Measurements from ENCODE around the gene UST. TPM values are rescaled to one million over a fixed set of nuclear protein-coding genes. Genes with fewer than 3 reads are reported as not detected.

Gene UST
- total RNA-seq, 1 experiment from 2014 or later, result 32.1 TPM

- ChIA-PET CTCF (no interaction called here), POLR2A (no interaction called here)
- ATAC-seq (no peak), DNase-seq (ENCODE audit: low spot score) (no peak)
- Mint-ChIP-seq H3K4me3 (no peak overlapping the region), H3K27ac (no peak overlapping the region), H3K36me3 (peaks cover 10% of the 10 kb centered on the region; the same call in 1 of the 2 replicates), H3K4me1 (no peaks in the 10 kb centered on the region), H3K27me3 (ENCODE audit: low read depth) (no peaks in the 10 kb centered on the region; the same call in 1 of the 2 replicates), H3K9me3 (peaks cover 19% of the 10 kb centered on the region)
- TF ChIP-seq ZNF532 (CRISPR knock-in tag; IDR thresholded peaks at IDR 0.05; ENCODE audit: borderline replicate concordance) (no peak), ZNF416 (CRISPR knock-in tag; IDR thresholded peaks at IDR 0.05) (no peak), RELA (CRISPR knock-in tag; IDR thresholded peaks at IDR 0.05; ENCODE audit: borderline replicate concordance) (no peak), FOXJ3 (CRISPR knock-in tag; IDR thresholded peaks at IDR 0.05; ENCODE audit: borderline replicate concordance) (no peak), ETV6 (CRISPR knock-in tag; IDR thresholded peaks at IDR 0.05) (no peak), NR2C2 (CRISPR knock-in tag; IDR thresholded peaks at IDR 0.05) (no peak), USF2 (CRISPR knock-in tag; IDR thresholded peaks at IDR 0.05) (no peak), SMAD3 (CRISPR knock-in tag; IDR thresholded peaks at IDR 0.05; ENCODE audit: borderline replicate concordance) (no peak), RORB (CRISPR knock-in tag; IDR thresholded peaks at IDR 0.05) (no peak), SMAD4 (CRISPR knock-in tag; IDR thresholded peaks at IDR 0.05) (no peak), ZNF219 (CRISPR knock-in tag; IDR thresholded peaks at IDR 0.05; ENCODE audit: borderline replicate concordance) (no peak)
- TF ChIP-seq, protein P1, sequence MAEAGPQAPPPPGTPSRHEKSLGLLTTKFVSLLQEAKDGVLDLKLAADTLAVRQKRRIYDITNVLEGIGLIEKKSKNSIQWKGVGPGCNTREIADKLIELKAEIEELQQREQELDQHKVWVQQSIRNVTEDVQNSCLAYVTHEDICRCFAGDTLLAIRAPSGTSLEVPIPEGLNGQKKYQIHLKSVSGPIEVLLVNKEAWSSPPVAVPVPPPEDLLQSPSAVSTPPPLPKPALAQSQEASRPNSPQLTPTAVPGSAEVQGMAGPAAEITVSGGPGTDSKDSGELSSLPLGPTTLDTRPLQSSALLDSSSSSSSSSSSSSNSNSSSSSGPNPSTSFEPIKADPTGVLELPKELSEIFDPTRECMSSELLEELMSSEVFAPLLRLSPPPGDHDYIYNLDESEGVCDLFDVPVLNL (CRISPR knock-in tag; IDR thresholded peaks at IDR 0.05; ENCODE audit: borderline replicate concordance, low read depth), result no peak
- TF ChIP-seq, protein P2, sequence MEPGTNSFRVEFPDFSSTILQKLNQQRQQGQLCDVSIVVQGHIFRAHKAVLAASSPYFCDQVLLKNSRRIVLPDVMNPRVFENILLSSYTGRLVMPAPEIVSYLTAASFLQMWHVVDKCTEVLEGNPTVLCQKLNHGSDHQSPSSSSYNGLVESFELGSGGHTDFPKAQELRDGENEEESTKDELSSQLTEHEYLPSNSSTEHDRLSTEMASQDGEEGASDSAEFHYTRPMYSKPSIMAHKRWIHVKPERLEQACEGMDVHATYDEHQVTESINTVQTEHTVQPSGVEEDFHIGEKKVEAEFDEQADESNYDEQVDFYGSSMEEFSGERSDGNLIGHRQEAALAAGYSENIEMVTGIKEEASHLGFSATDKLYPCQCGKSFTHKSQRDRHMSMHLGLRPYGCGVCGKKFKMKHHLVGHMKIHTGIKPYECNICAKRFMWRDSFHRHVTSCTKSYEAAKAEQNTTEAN (CRISPR knock-in tag; IDR thresholded peaks at IDR 0.05), result no peak
- TF ChIP-seq, protein P3, sequence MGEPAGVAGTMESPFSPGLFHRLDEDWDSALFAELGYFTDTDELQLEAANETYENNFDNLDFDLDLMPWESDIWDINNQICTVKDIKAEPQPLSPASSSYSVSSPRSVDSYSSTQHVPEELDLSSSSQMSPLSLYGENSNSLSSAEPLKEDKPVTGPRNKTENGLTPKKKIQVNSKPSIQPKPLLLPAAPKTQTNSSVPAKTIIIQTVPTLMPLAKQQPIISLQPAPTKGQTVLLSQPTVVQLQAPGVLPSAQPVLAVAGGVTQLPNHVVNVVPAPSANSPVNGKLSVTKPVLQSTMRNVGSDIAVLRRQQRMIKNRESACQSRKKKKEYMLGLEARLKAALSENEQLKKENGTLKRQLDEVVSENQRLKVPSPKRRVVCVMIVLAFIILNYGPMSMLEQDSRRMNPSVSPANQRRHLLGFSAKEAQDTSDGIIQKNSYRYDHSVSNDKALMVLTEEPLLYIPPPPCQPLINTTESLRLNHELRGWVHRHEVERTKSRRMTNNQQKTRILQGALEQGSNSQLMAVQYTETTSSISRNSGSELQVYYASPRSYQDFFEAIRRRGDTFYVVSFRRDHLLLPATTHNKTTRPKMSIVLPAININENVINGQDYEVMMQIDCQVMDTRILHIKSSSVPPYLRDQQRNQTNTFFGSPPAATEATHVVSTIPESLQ (CRISPR knock-in tag; IDR thresholded peaks at IDR 0.05), result no peak
These were observed 366.1 kb downstream of the UST start for GRCh38 chr6:149112976-149113375.

GRCh38 chr6:149114167-149114566, 367.3 kb downstream of the UST start:
- no peaks in the 10 kb centered on the region; the same call in 1 of the 2 replicates for H3K27me3 Mint-ChIP-seq (ENCODE audit: low read depth)
- no peak overlapping the region for H3K4me3 Mint-ChIP-seq
- H3K4me1 Mint-ChIP-seq, result no peaks in the 10 kb centered on the region
- H3K9me3 Mint-ChIP-seq, result peaks cover 19% of the 10 kb centered on the region
- POLR2A ChIA-PET, result no interaction called here
- peaks cover 10% of the 10 kb centered on the region; the same call in 1 of the 2 replicates for H3K36me3 Mint-ChIP-seq
- DNase-seq (ENCODE audit: low spot score) (no peak), ATAC-seq (no peak)
- CTCF ChIA-PET, result no interaction called here
- no peak overlapping the region for H3K27ac Mint-ChIP-seq
- TF ChIP-seq MXD4 (CRISPR knock-in tag; IDR thresholded peaks at IDR 0.05; ENCODE audit: borderline replicate concordance) (no peak), ZNF396 (CRISPR knock-in tag; IDR thresholded peaks at IDR 0.05; ENCODE audit: borderline replicate concordance) (no peak), GABPB1 (CRISPR knock-in tag; IDR thresholded peaks at IDR 0.05) (no peak), ZNF317 (CRISPR knock-in tag; IDR thresholded peaks at IDR 0.05; ENCODE audit: borderline replicate concordance, low read depth) (no peak), ZNF219 (CRISPR knock-in tag; IDR thresholded peaks at IDR 0.05; ENCODE audit: borderline replicate concordance) (no peak), TP53 (CRISPR knock-in tag; IDR thresholded peaks at IDR 0.05) (no peak), ZNF263 (CRISPR knock-in tag; IDR thresholded peaks at IDR 0.05; ENCODE audit: low read depth) (no peak), NR3C1 (CRISPR knock-in tag; conservative IDR thresholded peaks at IDR 0.05; ENCODE audit: low read depth) (no peak), ETV6 (CRISPR knock-in tag; IDR thresholded peaks at IDR 0.05) (no peak), ZNF416 (CRISPR knock-in tag; IDR thresholded peaks at IDR 0.05) (no peak), ZNF138 (CRISPR knock-in tag; conservative IDR thresholded peaks at IDR 0.05) (no peak), NFATC4 (CRISPR knock-in tag; IDR thresholded peaks at IDR 0.05) (no peak)
- TF ChIP-seq, protein P4, sequence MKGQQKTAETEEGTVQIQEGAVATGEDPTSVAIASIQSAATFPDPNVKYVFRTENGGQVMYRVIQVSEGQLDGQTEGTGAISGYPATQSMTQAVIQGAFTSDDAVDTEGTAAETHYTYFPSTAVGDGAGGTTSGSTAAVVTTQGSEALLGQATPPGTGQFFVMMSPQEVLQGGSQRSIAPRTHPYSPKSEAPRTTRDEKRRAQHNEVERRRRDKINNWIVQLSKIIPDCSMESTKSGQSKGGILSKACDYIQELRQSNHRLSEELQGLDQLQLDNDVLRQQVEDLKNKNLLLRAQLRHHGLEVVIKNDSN (CRISPR knock-in tag; IDR thresholded peaks at IDR 0.05), result no peak
- TF ChIP-seq, protein P5, sequence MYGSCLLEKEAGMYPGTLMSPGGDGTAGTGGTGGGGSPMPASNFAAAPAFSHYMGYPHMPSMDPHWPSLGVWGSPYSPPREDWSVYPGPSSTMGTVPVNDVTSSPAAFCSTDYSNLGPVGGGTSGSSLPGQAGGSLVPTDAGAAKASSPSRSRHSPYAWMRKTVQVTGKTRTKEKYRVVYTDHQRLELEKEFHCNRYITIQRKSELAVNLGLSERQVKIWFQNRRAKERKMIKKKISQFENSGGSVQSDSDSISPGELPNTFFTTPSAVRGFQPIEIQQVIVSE (CRISPR knock-in tag; IDR thresholded peaks at IDR 0.05; ENCODE audit: borderline replicate concordance), result no peak

Measured in WTC11 (cell line).